Mucosa of descending colon (tissue), 3 donors: ENCODE data around the gene BCAR3. TPM values are rescaled to one million over a fixed set of nuclear protein-coding genes. Genes with fewer than 3 reads are reported as not detected.

ENCODE experiments used
- ATAC-seq: fragments of 200-7000 bp; cut with Tn5 transposase; one replicate; pipeline ENCODE4 v1.9.1; 2020; ENCODE audit warnings: mild to moderate bottlenecking, moderate library complexity
- DNase-seq, 3 donors: peaks; one replicate each; pipeline ENCODE4 v3.0.0-alpha.2; 2020
- H3K36me3 ChIP-seq: fragments of 200-600 bp; one replicate; pipeline ENCODE4 v1.8.0; 2021; ENCODE audit warnings: low read depth, mild to moderate bottlenecking
- H3K4me1 ChIP-seq: fragments of 200-600 bp; one replicate; pipeline ENCODE4 v1.8.0; 2021; ENCODE audit warnings: low read depth, mild to moderate bottlenecking
- H3K4me3 ChIP-seq: fragments of 200-600 bp; one replicate; pipeline ENCODE4 v1.8.0; 2021; ENCODE audit warnings: mild to moderate bottlenecking
- H3K9me3 ChIP-seq: fragments of 200-600 bp; one replicate; pipeline ENCODE4 v1.8.0; 2021; ENCODE audit warnings: mild to moderate bottlenecking
- intact Hi-C, 2 donors: fragments of 100-400 bp; cut with DNase I in 1 of 2; cut with micrococcal nuclease in 1 of 2; formaldehyde crosslinking; loops; one replicate each; pipeline versions ENCODE4 v1.11.0 to v1.11.1; 2022; cut with DNase I, micrococcal nuclease
- total RNA-seq, 3 donors: library from RNA; stranded (reverse); fragmentation: NEBNext Ultra II Directional in 2 of 3; extraction: Animal tissue kit (Norgen Biotek cat#: 25700) in 2 of 3; gene quantifications; one replicate each; pipeline versions ENCODE4 v1.2.1 to v1.2.4, GENCODE V29; 2021 to 2023
- TF ChIP-seq, protein P1 (sequence below): fragments of 200-600 bp; IDR thresholded peaks from one replicate; pipeline ENCODE4 v1.8.0; 2022; ENCODE audit warnings: antibody characterized with exemption, mild to moderate bottlenecking
- donor health status: DM: no; HTN: no; CAD: no; lungs with moderate emphysema.
- donor health status: DM: no; HTN: no; CAD: no.
- donor health status: DM: no; HTN: yes; CAD: no.

BCAR3 gene
- total RNA-seq, 3 donors from 2014 or later: 37.2 to 73.7 (median 54.3) TPM

DNA sequence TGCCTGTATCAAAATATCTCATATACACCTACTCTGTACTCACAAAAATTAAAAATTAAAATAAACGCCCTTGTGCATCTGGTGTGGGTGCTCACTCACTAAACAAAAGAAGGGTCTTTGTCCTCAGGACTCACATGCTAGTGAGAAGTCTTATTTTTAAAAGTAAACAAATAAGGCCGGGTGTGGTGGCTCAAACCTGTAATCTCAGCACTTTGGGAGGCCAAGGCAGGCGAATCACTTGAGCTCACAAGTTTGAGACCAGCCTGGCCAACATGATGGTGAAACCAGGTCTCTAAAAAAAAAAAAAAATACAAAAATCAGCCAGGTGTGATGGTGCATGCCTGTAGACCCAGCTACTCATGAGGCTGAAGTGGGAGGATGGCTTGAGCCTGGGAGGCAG, 51.5 kb downstream of the BCAR3 start:
- no peak for DNase-seq
- no peak for ATAC-seq
- no peaks in the 10 kb centered on the region for H3K4me1 ChIP-seq
- no peak overlapping the region for H3K4me3 ChIP-seq
- intact Hi-C loops: loop anchor here in 1 of 2 donors (5.0 kb wide), 1 partner anchor 182 kb away; no protein-coding TSS in a partner anchor
- no peaks in the 10 kb centered on the region for H3K9me3 ChIP-seq
- peaks cover 4% of the 10 kb centered on the region for H3K36me3 ChIP-seq
- TF ChIP-seq, protein P1, sequence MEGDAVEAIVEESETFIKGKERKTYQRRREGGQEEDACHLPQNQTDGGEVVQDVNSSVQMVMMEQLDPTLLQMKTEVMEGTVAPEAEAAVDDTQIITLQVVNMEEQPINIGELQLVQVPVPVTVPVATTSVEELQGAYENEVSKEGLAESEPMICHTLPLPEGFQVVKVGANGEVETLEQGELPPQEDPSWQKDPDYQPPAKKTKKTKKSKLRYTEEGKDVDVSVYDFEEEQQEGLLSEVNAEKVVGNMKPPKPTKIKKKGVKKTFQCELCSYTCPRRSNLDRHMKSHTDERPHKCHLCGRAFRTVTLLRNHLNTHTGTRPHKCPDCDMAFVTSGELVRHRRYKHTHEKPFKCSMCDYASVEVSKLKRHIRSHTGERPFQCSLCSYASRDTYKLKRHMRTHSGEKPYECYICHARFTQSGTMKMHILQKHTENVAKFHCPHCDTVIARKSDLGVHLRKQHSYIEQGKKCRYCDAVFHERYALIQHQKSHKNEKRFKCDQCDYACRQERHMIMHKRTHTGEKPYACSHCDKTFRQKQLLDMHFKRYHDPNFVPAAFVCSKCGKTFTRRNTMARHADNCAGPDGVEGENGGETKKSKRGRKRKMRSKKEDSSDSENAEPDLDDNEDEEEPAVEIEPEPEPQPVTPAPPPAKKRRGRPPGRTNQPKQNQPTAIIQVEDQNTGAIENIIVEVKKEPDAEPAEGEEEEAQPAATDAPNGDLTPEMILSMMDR: no peak

DNA sequence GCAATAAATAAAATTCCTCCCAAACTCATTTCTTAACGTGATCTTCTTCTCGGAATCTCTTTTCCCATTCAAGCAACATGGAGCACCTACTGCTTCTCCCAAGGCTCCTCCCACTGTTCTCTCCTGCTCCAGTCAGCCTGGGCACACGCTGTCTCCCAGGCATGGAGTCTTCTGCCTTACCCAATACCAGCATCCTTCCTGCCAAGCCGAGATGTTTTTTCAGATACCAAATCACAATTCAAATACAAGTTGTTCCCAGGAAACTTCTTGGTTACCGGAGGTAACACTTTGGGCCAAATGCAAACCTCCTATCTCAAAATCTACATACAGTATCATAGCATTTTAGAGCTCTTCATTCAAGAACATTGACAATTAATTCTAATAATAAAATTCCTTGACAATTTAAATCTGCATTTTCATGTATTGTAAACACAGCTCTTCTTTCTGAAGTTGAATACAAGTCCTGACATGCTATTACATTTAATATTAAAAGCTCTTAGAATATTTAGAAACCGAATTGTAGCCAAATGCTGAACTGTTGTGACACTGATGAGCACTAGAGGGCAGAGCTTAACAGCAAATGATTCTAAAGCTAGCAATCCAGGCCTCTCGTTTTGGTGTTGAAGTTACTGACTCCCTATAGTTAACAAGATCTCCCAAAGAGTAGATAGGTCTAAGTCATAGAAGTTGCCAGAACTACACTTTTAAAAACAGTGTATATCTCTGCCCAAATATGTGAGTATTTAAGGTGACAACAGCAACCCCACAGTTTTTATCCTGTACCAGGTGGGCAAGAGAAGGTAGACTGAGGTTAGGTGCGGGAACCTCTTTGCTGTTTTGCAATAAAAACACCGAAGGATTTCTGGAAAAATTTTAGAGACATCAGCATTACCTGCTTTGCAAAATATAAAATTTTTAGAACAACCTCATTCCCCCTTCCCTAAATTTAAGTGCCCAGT, 52.3 kb downstream of the BCAR3 start:
- ATAC-seq: peak; percentile 86
- intact Hi-C loops: loop anchor here (5.0 to 10.0 kb wide), 4 partner anchors 183 to 215 kb away; no protein-coding TSS in a partner anchor
- H3K36me3 ChIP-seq: peaks cover 4% of the 10 kb centered on the region
- TF ChIP-seq, protein P1: peak; percentile 58
- H3K4me3 ChIP-seq: no peak overlapping the region
- no peaks in the 10 kb centered on the region for H3K4me1 ChIP-seq
- no peaks in the 10 kb centered on the region for H3K9me3 ChIP-seq
- peak in 1 of 3 donors; percentile 75 for DNase-seq

DNA sequence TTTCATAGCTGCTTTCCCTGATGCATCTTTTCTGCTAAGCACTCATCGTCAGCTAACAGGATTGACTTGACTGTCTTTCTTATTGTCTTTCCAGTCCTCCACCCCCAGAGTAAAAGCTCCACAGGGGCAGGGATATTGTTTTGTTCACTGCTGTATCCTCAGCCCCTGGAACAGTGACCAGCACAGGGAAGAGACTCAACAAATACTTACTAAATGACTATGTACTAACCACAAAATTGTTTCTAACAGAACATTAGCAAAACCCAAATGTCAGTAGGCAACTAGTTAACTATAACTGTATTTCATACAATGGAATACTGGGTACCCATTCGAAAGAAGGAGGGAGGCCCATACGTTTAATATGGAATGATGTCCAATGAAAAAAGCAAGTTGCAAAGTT, 53.0 kb downstream of the BCAR3 start:
- Histone ChIP-seq H3K9me3 (no peaks in the 10 kb centered on the region), H3K4me3 (no peak overlapping the region), H3K36me3 (peaks cover 4% of the 10 kb centered on the region), H3K4me1 (no peaks in the 10 kb centered on the region)
- TF ChIP-seq, protein P1: no peak
- no peak for DNase-seq
- no peak for ATAC-seq
- intact Hi-C loops: loop anchor here in 1 of 2 donors (5.0 to 10.0 kb wide), 3 partner anchors 186 to 216 kb away; no protein-coding TSS in a partner anchor

DNA sequence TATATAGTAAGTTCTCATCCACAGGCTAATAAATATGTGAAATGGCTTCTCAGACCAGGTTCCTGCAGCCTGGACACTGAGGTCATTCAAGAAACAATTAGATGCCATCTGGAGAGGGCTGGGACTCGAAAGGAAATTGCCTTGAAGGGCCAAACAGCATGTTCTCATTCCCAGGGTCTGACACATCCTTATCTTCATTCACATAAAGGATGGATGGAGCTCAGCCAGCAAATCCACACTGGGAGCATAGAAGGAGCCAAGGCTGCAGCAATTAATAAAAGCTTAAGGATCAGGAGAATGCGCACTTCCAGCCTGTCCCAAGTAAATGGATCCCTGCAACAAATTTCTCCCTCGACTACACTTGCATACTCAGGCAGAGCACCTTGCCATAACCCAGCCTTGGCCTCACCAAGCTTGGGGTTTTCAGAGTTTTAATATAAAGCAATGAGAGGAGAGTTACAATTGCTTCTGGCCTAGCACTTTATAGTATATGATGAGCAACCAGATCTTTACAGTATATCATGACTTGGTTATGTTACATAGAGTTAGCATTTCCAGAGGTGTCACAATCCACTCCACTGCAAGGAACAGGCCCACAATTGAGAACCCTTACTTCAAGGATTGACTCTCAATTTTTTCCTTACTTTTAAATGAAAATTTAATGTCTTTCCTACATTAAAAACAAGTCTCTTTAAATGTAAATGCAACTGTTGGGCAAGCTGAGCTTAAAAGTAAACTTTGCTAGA, 55.9 kb downstream of the BCAR3 start:
- Histone ChIP-seq H3K4me1 (no peaks in the 10 kb centered on the region), H3K36me3 (peaks cover 4% of the 10 kb centered on the region), H3K4me3 (no peak overlapping the region), H3K9me3 (no peaks in the 10 kb centered on the region)
- intact Hi-C loops: loop anchor here in 1 of 2 donors (5.0 to 10.0 kb wide), 3 partner anchors 188 to 219 kb away; no protein-coding TSS in a partner anchor
- TF ChIP-seq, protein P1: no peak
- ATAC-seq (no peak), DNase-seq (no peak)

DNA sequence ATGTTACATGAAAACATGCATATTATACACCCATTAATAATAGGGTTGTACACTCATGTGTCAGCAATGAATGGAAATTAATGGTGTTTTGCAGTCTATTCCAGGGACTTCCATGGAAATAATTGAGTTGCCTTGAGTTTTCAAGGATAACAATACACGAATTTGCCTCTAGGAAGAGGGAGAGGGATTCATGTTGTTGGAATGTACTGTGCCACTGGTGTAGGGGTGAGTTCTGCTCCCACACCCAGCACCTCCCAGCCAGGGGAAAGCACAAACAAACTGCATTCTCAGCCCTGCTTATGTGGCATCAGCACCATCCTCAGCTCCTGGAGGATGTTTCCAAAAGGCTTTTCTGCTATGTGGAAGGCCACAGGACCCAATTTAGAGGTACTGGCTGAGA, 57.8 kb downstream of the BCAR3 start:
- TF ChIP-seq, protein P1: no peak
- intact Hi-C loops: loop anchor here in 1 of 2 donors (10.0 kb wide), 2 partner anchors 191 to 221 kb away; no protein-coding TSS in a partner anchor
- Histone ChIP-seq H3K36me3 (no peaks in the 10 kb centered on the region), H3K4me1 (peaks cover 9% of the 10 kb centered on the region), H3K9me3 (no peaks in the 10 kb centered on the region), H3K4me3 (no peak overlapping the region)
- DNase-seq (no peak), ATAC-seq (no peak)
